Measurements from ENCODE around the gene PPIL6. TPM values are rescaled to one million over a fixed set of nuclear protein-coding genes. Genes with fewer than 3 reads are reported as not detected.
A peak's percentile ranks its signal among the peaks of the same experiment; 100 is the strongest.

The PPIL6 gene
- total and polyA plus RNA-seq, 4 donors: 12.8 to 17.0 (median 15.2) TPM

- Histone ChIP-seq H3K36me3 (ENCODE audit: control insufficient read depth, insufficient read depth, low read length) (no peaks in the 10 kb centered on the region), H3K4me3 (ENCODE audit: low read depth, low read length) (peak overlapping the region; percentile 97), H3K27me3 (ENCODE audit: control insufficient read depth, insufficient read depth, low read length) (no peaks in the 10 kb centered on the region), H3K9me3 (ENCODE audit: control insufficient read depth, insufficient read depth, low read length) (no peaks in the 10 kb centered on the region), H3K4me1 (ENCODE audit: control insufficient read depth, insufficient read depth, low read length) (peaks cover 5% of the 10 kb centered on the region), H3K27ac (ENCODE audit: low read depth, low read length) (peak overlapping the region; percentile 98)
- no CpG with 5 or more reads among the region's 5 CpGs for WGBS (ENCODE audit: insufficient coverage)
- DNase-seq (ENCODE audit: low read depth in 4 of 6, low spot score in 6 of 6): no peak
Observed at GRCh38 chr6:109383438-109383940, 56.9 kb downstream of the PPIL6 start.

- Histone ChIP-seq H3K36me3 (ENCODE audit: control insufficient read depth, insufficient read depth, low read length) (no peaks in the 10 kb centered on the region), H3K27me3 (ENCODE audit: control insufficient read depth, insufficient read depth, low read length) (no peaks in the 10 kb centered on the region), H3K27ac (ENCODE audit: low read depth, low read length) (peak overlapping the region; percentile 98), H3K9me3 (ENCODE audit: control insufficient read depth, insufficient read depth, low read length) (no peaks in the 10 kb centered on the region), H3K4me3 (ENCODE audit: low read depth, low read length) (peak overlapping the region; percentile 97), H3K4me1 (ENCODE audit: control insufficient read depth, insufficient read depth, low read length) (peaks cover 5% of the 10 kb centered on the region)
- 0% methylated on average over 36 of the region's 42 CpGs for WGBS (ENCODE audit: insufficient coverage)
- peak; percentile 80 to 98 (median 93) for DNase-seq (ENCODE audit: low read depth in 4 of 6, low spot score in 6 of 6)
Observed at GRCh38 chr6:109382576-109383437, 57.6 kb downstream of the PPIL6 start.

GRCh38 chr6:109381747-109382575, 58.5 kb downstream of the PPIL6 start, which contains the start of gene CD164:
CD164 (minus strand) TSS chr6:109382467; CDS start chr6:109382378, 89 bp downstream.
- Histone ChIP-seq H3K27me3 (ENCODE audit: control insufficient read depth, insufficient read depth, low read length) (no peaks in the 10 kb centered on the region), H3K9me3 (ENCODE audit: control insufficient read depth, insufficient read depth, low read length) (no peaks in the 10 kb centered on the region), H3K27ac (ENCODE audit: low read depth, low read length) (peak within 1 kb of the TSS; percentile 98), H3K36me3 (ENCODE audit: control insufficient read depth, insufficient read depth, low read length) (peaks cover under 1% of the 10 kb centered on the region), H3K4me1 (ENCODE audit: control insufficient read depth, insufficient read depth, low read length) (peaks cover 5% of the 10 kb centered on the region), H3K4me3 (ENCODE audit: low read depth, low read length) (peak within 1 kb of the TSS; percentile 97)
- peak in 5 of 6 donors; percentile 26 to 99 (median 92) for DNase-seq (ENCODE audit: low read depth in 4 of 6, low spot score in 6 of 6)
- whole genome bisulfite sequencing (ENCODE audit: insufficient coverage): 0% methylated on average over 92 of the region's 93 CpGs

- peaks cover 5% of the 10 kb centered on the region for H3K4me1 ChIP-seq (ENCODE audit: control insufficient read depth, insufficient read depth, low read length)
- 0% methylated on average over 13 of the region's 25 CpGs for WGBS (ENCODE audit: insufficient coverage)
Observed at GRCh38 chr6:109381061-109381746, 59.2 kb downstream of the PPIL6 start.

GRCh38 chr6:109379711-109380110, 60.7 kb downstream of the PPIL6 start:
- H3K4me3 ChIP-seq (ENCODE audit: low read depth, low read length): no peak overlapping the region
- H3K9me3 ChIP-seq (ENCODE audit: control insufficient read depth, insufficient read depth, low read length): no peaks in the 10 kb centered on the region
- H3K27ac ChIP-seq (ENCODE audit: low read depth, low read length): no peak overlapping the region
- DNase-seq (ENCODE audit: low read depth in 4 of 6, low spot score in 6 of 6): no peak
- peaks cover 5% of the 10 kb centered on the region for H3K4me1 ChIP-seq (ENCODE audit: control insufficient read depth, insufficient read depth, low read length)
- no peaks in the 10 kb centered on the region for H3K27me3 ChIP-seq (ENCODE audit: control insufficient read depth, insufficient read depth, low read length)
- 75% methylated on average over 1 of the region's 2 CpGs for WGBS (ENCODE audit: insufficient coverage)
- peaks cover 8% of the 10 kb centered on the region for H3K36me3 ChIP-seq (ENCODE audit: control insufficient read depth, insufficient read depth, low read length)

More at GRCh38 chr6:109381061-109381746, 59.2 kb downstream of the PPIL6 start:
- peak overlapping the region; percentile 98 for H3K27ac ChIP-seq (ENCODE audit: low read depth, low read length)
- no peaks in the 10 kb centered on the region for H3K27me3 ChIP-seq (ENCODE audit: control insufficient read depth, insufficient read depth, low read length)
- peak overlapping the region; percentile 97 for H3K4me3 ChIP-seq (ENCODE audit: low read depth, low read length)
- H3K9me3 ChIP-seq (ENCODE audit: control insufficient read depth, insufficient read depth, low read length): no peaks in the 10 kb centered on the region
- peak in 4 of 6 donors; percentile 23 to 59 (median 36) for DNase-seq (ENCODE audit: low read depth in 4 of 6, low spot score in 6 of 6)
- H3K36me3 ChIP-seq (ENCODE audit: control insufficient read depth, insufficient read depth, low read length): peaks cover 3% of the 10 kb centered on the region

GRCh38 chr6:109377717-109378116, 62.7 kb downstream of the PPIL6 start:
- Histone ChIP-seq H3K27ac (ENCODE audit: low read depth, low read length) (no peak overlapping the region), H3K4me3 (ENCODE audit: low read depth, low read length) (no peak overlapping the region), H3K9me3 (ENCODE audit: control insufficient read depth, insufficient read depth, low read length) (no peaks in the 10 kb centered on the region), H3K4me1 (ENCODE audit: control insufficient read depth, insufficient read depth, low read length) (no peaks in the 10 kb centered on the region), H3K27me3 (ENCODE audit: control insufficient read depth, insufficient read depth, low read length) (no peaks in the 10 kb centered on the region), H3K36me3 (ENCODE audit: control insufficient read depth, insufficient read depth, low read length) (peaks cover 17% of the 10 kb centered on the region)
- DNase-seq (ENCODE audit: low read depth in 4 of 6, low spot score in 6 of 6): no peak
- no CpG with 5 or more reads among the region's 3 CpGs for WGBS (ENCODE audit: insufficient coverage)

- no peaks in the 10 kb centered on the region for H3K4me1 ChIP-seq (ENCODE audit: control insufficient read depth, insufficient read depth, low read length)
- no peaks in the 10 kb centered on the region for H3K27me3 ChIP-seq (ENCODE audit: control insufficient read depth, insufficient read depth, low read length)
- H3K36me3 ChIP-seq (ENCODE audit: control insufficient read depth, insufficient read depth, low read length): peaks cover 17% of the 10 kb centered on the region
- no peak overlapping the region for H3K4me3 ChIP-seq (ENCODE audit: low read depth, low read length)
- H3K27ac ChIP-seq (ENCODE audit: low read depth, low read length): no peak overlapping the region
- DNase-seq (ENCODE audit: low read depth in 4 of 6, low spot score in 6 of 6): no peak
- 96% methylated on average over 3 of the region's 4 CpGs for WGBS (ENCODE audit: insufficient coverage)
- no peaks in the 10 kb centered on the region for H3K9me3 ChIP-seq (ENCODE audit: control insufficient read depth, insufficient read depth, low read length)
Observed at GRCh38 chr6:109374326-109374892, 66.0 kb downstream of the PPIL6 start.

- H3K27ac ChIP-seq (ENCODE audit: low read depth, low read length): no peak overlapping the region
- H3K4me3 ChIP-seq (ENCODE audit: low read depth, low read length): no peak overlapping the region
- H3K36me3 ChIP-seq (ENCODE audit: control insufficient read depth, insufficient read depth, low read length): peaks cover 17% of the 10 kb centered on the region
- no peak for DNase-seq (ENCODE audit: low read depth in 4 of 6, low spot score in 6 of 6)
- WGBS (ENCODE audit: insufficient coverage): 87% methylated on average over 3 of the region's 4 CpGs
- H3K4me1 ChIP-seq (ENCODE audit: control insufficient read depth, insufficient read depth, low read length): no peaks in the 10 kb centered on the region
- H3K9me3 ChIP-seq (ENCODE audit: control insufficient read depth, insufficient read depth, low read length): no peaks in the 10 kb centered on the region
- no peaks in the 10 kb centered on the region for H3K27me3 ChIP-seq (ENCODE audit: control insufficient read depth, insufficient read depth, low read length)
Observed at GRCh38 chr6:109373762-109374161, 66.7 kb downstream of the PPIL6 start.

- no peak overlapping the region for H3K4me3 ChIP-seq (ENCODE audit: low read depth, low read length)
- whole genome bisulfite sequencing (ENCODE audit: insufficient coverage): 100% methylated on average over 4 of the region's 4 CpGs
- H3K27me3 ChIP-seq (ENCODE audit: control insufficient read depth, insufficient read depth, low read length): no peaks in the 10 kb centered on the region
- no peak for DNase-seq (ENCODE audit: low read depth in 4 of 6, low spot score in 6 of 6)
- no peaks in the 10 kb centered on the region for H3K9me3 ChIP-seq (ENCODE audit: control insufficient read depth, insufficient read depth, low read length)
- peaks cover 17% of the 10 kb centered on the region for H3K36me3 ChIP-seq (ENCODE audit: control insufficient read depth, insufficient read depth, low read length)
- H3K4me1 ChIP-seq (ENCODE audit: control insufficient read depth, insufficient read depth, low read length): no peaks in the 10 kb centered on the region
- H3K27ac ChIP-seq (ENCODE audit: low read depth, low read length): no peak overlapping the region
Observed at GRCh38 chr6:109373331-109373730, 67.1 kb downstream of the PPIL6 start.
